ENCODE measurements around the gene EIF2B2.

The EIF2B2 gene

GRCh38 chr14:74981833-74982232 lies 20.9 kb upstream of the EIF2B2 start:
- Histone ChIP-seq H3K4me3 (ENCODE audit: low read length, poor library complexity, severe bottlenecking) (no peak overlapping the region), H2AFZ (ENCODE audit: low read length) (no peak overlapping the region), H3K27me3 (ENCODE audit: insufficient read depth, low read length, poor library complexity, severe bottlenecking) (no peaks in the 10 kb centered on the region), H3K79me2 (ENCODE audit: insufficient read depth, low read length) (no peaks in the 10 kb centered on the region), H3F3A (ENCODE audit: low read depth) (no peaks in the 10 kb centered on the region), H3K9ac (ENCODE audit: low read depth, low read length, poor library complexity, severe bottlenecking) (no peak overlapping the region), H3K4me1 (ENCODE audit: insufficient read depth, low read length, poor library complexity, severe bottlenecking) (no peaks in the 10 kb centered on the region), H4K20me1 (ENCODE audit: insufficient read depth, low read length, poor library complexity, severe bottlenecking) (no peaks in the 10 kb centered on the region), H3K4me2 (ENCODE audit: low read depth, low read length, poor library complexity, severe bottlenecking) (no peak overlapping the region), H3K9me3 (ENCODE audit: insufficient read depth, low read depth, low read length) (no peaks in the 10 kb centered on the region), H3K36me3 (ENCODE audit: insufficient read depth, low read length) (no peaks in the 10 kb centered on the region), H3K9me2 (replicated peaks; ENCODE audit: low read depth, low read length) (no peaks in the 10 kb centered on the region)
- TF ChIP-seq EZH2phosphoT487 (IDR thresholded peaks at IDR 0.05; ENCODE audit: borderline replicate concordance) (no peak), CTCF (conservative IDR thresholded peaks at IDR 0.05; ENCODE audit: low read length) (no peak)

DNA sequence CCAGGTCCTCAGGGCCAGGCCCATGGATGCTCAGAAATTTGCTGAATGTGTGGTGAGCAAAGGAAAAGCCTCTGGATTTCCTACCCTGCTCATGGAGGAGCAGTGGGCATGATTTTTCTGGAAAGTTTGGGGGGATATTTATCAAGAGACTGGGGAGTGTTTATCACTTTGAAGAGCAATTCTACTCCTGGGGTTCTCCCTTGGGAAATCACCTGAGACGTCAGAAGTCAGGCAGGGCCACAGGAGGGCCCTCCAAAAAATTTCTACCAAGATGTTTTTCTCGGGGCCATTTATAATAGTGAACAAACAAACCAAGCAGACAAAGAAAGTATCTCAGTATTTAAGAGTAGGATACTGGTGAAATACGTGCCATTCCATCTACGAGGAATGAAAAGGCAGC lies 20.1 kb upstream of the EIF2B2 start:
- Histone ChIP-seq H3K4me3 (ENCODE audit: low read length, poor library complexity, severe bottlenecking) (no peak overlapping the region), H3K4me1 (ENCODE audit: insufficient read depth, low read length, poor library complexity, severe bottlenecking) (no peaks in the 10 kb centered on the region), H3K27me3 (ENCODE audit: insufficient read depth, low read length, poor library complexity, severe bottlenecking) (no peaks in the 10 kb centered on the region), H3K9me2 (replicated peaks; ENCODE audit: low read depth, low read length) (no peaks in the 10 kb centered on the region), H3K9ac (ENCODE audit: low read depth, low read length, poor library complexity, severe bottlenecking) (no peak overlapping the region), H3K79me2 (ENCODE audit: insufficient read depth, low read length) (no peaks in the 10 kb centered on the region), H3K9me3 (ENCODE audit: insufficient read depth, low read depth, low read length) (no peaks in the 10 kb centered on the region), H3K4me2 (ENCODE audit: low read depth, low read length, poor library complexity, severe bottlenecking) (no peak overlapping the region), H4K20me1 (ENCODE audit: insufficient read depth, low read length, poor library complexity, severe bottlenecking) (no peaks in the 10 kb centered on the region), H3K36me3 (ENCODE audit: insufficient read depth, low read length) (no peaks in the 10 kb centered on the region), H2AFZ (ENCODE audit: low read length) (no peak overlapping the region), H3F3A (ENCODE audit: low read depth) (no peaks in the 10 kb centered on the region)
- no peak for TF ChIP-seq CTCF (conservative IDR thresholded peaks at IDR 0.05; ENCODE audit: low read length)
- no peak for TF ChIP-seq EZH2phosphoT487 (IDR thresholded peaks at IDR 0.05; ENCODE audit: borderline replicate concordance)

DNA sequence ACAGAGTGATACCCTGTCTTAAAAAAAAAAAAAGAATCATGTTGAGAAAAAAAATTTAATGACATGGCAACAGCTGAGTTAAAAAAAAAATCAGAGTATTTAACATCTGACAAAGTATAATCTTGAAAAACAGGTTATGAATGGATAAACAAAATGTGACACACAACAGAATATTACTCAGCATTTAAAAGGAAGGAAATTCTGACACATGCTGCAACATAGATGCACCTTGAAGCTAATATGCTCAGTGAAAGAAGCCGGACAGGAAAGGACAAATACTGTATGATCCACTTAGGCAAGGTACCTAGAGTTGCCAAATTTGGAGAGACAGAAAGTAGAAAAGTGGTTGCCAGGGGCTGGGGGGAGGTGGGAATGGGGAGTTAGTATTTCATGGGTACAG lies 19.4 kb upstream of the EIF2B2 start:
- Histone ChIP-seq H3K4me2 (ENCODE audit: low read depth, low read length, poor library complexity, severe bottlenecking) (no peak overlapping the region), H3K4me3 (ENCODE audit: low read length, poor library complexity, severe bottlenecking) (no peak overlapping the region), H3F3A (ENCODE audit: low read depth) (no peaks in the 10 kb centered on the region), H3K9me2 (replicated peaks; ENCODE audit: low read depth, low read length) (no peaks in the 10 kb centered on the region), H3K79me2 (ENCODE audit: insufficient read depth, low read length) (no peaks in the 10 kb centered on the region), H3K27me3 (ENCODE audit: insufficient read depth, low read length, poor library complexity, severe bottlenecking) (no peaks in the 10 kb centered on the region), H3K36me3 (ENCODE audit: insufficient read depth, low read length) (no peaks in the 10 kb centered on the region), H2AFZ (ENCODE audit: low read length) (no peak overlapping the region), H4K20me1 (ENCODE audit: insufficient read depth, low read length, poor library complexity, severe bottlenecking) (no peaks in the 10 kb centered on the region), H3K4me1 (ENCODE audit: insufficient read depth, low read length, poor library complexity, severe bottlenecking) (no peaks in the 10 kb centered on the region), H3K9ac (ENCODE audit: low read depth, low read length, poor library complexity, severe bottlenecking) (no peak overlapping the region), H3K9me3 (ENCODE audit: insufficient read depth, low read depth, low read length) (no peaks in the 10 kb centered on the region)
- TF ChIP-seq CTCF (conservative IDR thresholded peaks at IDR 0.05; ENCODE audit: low read length) (no peak), EZH2phosphoT487 (IDR thresholded peaks at IDR 0.05; ENCODE audit: borderline replicate concordance) (no peak)
